ENCODE results near the gene MYO9B.

- TF ChIP-seq EZH2 (IDR thresholded peaks at IDR 0.05) = no peak
- no peak for TF ChIP-seq POLR2AphosphoS5 (IDR thresholded peaks at IDR 0.05; ENCODE audit: borderline replicate concordance, low read depth, low read length)
Measured at GRCh38 chr19:17197666-17198065, 122.1 kb downstream of the MYO9B start.
